HG03097 (cell line): Measurements from ENCODE around the gene HNRNPL.
"Not testable (repeated sequence)": the region's sequence is repeated elsewhere in the genome, so short reads cannot be mapped to it uniquely, and the experiment has no call there.

Experiments
- ATAC-seq: cut with Tn5 transposase; IDR thresholded peaks from one replicate; pipeline ENCODE4 v1.9.1; 2021; ENCODE audit not compliant: unreplicated experiment, low FRiP score

Gene HNRNPL

DNA sequence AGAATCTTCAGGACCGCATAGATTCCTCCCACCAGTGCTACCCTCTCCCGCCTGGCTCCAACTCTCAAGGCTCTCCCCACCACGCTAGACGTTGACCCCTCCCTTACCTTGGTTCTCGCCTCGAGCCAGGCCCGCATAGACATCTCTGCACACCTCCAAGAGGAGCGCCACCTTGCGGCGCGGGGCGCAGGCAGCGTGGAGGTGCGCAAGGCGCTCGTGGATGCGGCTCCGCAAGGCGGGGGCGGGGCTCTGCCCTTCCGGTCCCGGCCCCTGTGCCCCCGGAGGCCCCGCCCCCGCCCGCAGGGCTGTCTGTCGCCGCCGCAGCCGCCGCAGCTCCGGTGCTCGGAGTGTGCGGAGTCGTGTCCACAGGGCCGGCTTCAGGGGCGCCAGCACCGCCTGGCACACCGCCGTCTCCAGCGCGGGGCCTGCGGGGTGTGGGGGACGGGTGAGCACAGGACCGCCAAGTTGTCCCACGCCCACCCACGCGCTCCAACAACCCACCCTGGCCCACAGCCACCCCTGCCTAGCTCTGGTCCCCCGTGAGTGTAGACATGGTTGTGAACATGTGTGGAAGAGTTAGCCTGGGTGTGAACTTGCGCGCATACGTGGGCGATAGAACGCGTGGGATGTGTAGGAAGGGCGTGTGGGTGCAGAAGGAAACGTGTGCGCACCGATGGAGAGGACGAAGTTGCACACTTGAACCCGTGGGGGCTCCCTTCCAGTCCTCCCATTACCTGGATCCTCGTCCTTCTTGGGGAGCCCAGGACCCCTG, 20.2 kb upstream of the HNRNPL start:
- peak; percentile 56 for ATAC-seq

DNA sequence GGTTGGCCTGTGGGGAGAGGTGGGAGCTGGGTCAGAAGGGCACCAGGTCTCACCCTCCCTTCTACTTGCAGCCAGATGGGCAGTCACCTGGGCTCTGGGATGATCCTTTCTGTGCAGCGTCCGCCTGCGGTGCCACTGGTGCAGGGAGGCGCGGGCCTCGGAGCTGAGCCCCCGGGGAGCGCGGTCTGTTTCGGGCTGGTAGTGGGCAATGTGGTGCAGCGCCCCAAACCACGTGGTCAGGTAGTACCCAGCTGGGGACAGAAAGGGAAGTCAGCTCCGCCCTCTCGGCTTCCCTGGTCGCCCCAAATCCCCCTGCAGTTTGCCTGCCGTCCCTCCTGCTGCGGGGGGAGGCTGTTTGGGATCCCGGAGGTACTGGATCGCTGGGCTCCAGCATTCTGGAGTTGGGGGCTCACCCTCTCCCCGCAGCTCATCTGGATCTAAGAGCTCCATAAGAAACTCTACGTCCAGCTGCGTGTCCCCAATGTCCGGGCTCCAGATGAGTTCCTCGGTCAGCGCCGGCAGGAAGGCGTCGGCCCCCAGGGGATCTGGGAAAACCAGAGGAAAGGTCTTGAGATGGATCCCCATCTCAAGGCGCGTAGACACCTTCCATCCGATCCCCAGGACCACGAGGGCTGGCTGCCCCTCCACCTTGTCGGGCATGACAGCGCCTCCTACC, 19.5 kb upstream of the HNRNPL start:
- ATAC-seq = peak; percentile 15

DNA sequence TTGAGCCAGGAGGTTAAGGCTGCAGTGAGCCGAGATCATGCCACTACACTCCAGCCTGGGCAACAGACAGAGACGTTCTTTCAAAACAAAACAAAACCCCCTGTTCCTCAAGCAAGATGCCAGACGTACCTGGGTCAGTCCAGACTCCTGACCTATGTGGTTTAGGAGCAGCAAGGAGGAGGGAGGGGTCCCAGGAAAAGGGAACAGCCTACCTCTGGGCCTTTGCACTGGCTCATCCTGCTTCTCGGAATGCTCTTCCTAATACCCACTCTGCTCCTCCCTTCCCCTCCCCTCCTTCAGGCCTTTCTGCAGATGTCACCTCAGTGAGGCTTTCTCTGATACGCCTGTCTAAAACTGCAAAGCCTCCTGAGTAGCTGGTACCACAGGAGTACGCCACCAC, 18.8 kb upstream of the HNRNPL start:
- no peak for ATAC-seq

DNA sequence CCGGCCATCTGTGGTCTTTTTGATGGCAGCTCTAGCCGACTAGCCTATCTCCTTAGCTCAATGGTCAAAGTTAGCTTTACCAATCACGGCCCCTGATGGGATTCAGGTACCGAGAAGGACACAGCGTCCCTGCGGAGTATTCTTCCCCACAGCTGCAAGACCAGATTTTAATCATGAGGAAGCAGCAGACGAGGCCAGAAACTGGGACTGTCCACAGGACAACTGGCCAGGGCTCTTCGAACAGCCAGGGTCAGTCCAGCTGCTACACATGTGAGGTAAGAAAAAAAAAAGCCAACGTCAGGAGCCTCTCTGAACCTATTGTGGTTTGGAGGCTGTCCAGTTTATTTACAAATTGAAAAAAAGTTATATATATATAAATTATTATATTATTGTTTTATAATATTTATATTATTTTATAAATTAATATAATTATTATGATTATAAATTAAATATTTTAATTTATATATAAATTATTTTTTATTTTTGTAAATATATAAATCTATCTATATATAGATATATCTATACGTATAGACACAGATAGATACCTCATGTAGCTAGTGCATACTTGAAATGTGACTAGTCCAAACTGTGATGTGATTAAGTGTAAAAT, 17.5 kb upstream of the HNRNPL start:
- ATAC-seq = no peak

DNA sequence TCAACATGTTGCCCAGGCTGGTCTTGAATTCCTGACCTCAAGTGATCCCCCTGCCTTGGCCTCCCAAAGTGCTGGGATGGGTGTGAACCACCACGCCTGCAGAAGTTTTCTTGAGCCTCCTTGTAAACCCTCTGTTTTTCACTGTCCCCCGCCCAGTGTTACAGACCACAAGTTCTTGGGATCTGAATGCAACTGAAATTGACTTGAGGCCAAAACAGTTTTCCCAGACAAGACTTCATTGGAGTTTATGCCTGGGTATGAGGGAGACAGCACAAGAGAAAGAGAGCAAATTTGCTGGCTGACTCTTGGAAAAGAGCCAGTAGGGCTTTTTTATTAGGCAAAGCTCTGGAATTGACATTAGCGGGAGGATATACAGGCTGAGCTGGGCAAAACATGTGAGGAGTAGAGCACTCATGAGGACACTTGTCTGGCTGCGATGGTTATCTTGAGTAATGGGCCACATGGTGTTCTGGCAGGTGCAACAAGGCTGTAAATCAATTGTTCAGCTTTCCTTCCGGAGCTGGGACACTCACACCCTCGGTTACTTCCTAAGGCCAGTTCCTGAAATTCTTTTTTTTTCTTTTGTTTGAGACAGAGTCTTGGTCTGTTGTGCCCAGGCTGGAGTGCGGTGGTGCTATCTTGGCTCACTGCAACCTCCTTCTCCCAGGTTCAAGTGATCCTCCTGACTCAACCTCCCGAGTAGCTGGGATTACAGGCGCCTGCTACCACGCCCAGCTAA, 12.7 kb upstream of the HNRNPL start:
- ATAC-seq = no peak

DNA sequence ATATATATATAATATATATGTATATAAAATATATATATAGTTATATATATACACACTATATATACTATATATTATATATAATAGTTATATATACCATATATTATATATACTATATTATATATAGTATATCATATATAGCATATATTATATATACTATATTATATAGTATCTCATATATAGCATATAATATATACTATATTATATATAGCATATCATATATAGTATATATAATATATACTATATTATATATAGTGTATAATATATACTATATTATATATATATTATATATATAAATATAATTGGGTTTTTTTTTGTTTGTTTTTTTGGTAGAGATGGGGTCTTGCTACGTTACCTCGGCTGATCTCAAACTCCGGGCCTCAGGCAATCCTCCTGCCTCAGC, 11.6 kb upstream of the HNRNPL start:
- no peak for ATAC-seq

DNA sequence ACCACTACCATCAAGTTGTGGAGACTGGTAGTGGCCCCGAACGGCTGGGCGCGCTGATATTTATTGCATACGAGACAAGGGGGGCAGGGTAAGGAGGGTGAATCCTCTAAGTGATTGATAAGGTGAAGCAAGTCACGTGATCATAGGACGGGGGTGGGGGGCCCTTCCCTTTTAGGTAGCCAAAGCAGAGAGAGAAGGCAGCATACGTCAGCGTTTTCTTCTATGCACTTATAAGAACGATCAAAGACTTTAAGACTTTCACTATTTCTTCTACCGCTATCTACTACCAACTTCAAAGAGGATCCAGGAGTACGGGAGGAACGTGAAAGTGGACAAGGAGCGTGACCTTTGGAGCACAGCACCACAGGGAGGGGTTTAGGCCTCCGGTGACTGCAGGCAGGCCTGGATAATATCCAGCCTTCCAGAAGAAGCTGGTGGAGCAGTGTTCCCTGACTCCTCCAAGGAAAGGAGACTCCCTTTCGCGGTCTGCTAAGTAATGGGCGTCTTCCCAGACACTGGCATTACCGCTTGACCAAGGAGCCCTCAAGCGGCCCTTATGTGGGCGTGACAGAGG, 9.9 kb upstream of the HNRNPL start:
- not testable (repeated sequence) for ATAC-seq

DNA sequence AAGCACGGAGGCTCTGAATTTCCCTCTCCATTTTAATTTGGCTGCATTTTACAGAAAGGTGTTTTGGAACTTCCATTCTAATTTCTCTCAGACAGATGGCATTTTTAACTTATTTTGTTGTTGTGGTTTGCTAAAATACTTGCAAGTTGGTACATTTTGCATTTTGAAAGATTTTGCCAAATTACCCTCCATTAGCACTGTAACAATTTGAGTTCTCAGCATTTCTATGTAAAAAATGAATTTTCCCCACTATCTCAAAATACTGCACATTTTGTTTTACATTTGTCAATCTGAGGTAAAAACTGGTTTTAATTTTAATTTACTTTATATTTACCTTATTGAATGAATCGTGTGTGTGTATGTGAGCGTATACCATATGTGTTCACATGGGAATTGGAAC, 7.0 kb upstream of the HNRNPL start:
- no peak for ATAC-seq

DNA sequence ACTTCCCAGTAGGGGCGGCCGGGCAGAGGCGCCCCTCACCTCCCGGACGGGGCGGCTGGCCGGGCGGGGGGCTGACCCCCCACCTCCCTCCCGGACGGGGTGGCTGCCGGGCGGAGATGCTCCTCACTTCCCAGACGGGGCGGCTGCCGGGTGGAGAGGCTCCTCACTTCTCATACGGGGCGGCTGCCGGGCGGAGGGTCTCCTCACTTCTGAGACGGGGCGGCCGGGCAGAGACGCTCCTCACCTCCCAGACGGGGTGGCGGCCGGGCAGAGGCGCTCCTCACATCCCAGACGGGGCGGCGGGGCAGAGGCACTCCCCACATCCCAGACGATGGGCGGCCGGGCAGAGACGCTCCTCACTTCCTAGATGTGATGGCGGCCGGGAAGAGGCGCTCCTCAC, 6.0 kb upstream of the HNRNPL start:
- ATAC-seq = not testable (repeated sequence)

DNA sequence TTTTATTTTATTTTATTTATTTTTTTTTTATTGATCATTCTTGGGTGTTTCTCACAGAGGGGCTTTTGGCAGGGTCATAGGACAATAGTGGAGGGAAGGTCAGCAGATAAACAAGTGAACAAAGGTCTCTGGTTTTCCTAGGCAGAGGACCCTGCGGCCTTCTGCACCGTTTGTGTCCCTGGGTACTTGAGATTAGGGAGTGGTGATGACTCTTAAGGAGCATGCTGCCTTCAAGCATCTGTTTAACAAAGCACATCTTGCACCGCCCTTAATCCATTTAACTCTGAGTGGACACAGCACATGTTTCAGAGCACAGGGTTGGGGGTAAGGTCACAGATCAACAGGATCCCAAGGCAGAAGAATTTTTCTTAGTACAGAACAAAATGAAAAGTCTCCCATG, 5.2 kb upstream of the HNRNPL start:
- ATAC-seq = not testable (repeated sequence)

DNA sequence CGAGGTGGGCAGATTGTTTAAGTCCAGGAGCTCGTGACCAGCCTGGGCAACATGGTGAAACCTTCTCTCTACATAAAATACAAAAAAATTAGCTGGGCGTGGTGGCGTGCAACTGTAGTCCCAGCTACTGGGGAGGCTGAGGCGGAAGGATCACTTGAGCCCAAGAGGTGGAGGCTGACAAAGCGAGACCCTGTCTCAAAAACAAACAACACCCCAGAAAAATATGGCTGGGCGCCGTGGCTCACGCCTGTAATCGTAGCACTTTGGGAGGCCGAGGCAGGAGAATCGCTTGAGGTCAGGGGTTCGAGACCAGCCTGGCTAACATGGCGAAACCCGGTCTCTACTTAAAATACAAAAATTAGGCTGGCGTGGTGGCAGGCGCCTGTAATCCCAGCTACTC, 3.4 kb upstream of the HNRNPL start:
- ATAC-seq = no peak

DNA sequence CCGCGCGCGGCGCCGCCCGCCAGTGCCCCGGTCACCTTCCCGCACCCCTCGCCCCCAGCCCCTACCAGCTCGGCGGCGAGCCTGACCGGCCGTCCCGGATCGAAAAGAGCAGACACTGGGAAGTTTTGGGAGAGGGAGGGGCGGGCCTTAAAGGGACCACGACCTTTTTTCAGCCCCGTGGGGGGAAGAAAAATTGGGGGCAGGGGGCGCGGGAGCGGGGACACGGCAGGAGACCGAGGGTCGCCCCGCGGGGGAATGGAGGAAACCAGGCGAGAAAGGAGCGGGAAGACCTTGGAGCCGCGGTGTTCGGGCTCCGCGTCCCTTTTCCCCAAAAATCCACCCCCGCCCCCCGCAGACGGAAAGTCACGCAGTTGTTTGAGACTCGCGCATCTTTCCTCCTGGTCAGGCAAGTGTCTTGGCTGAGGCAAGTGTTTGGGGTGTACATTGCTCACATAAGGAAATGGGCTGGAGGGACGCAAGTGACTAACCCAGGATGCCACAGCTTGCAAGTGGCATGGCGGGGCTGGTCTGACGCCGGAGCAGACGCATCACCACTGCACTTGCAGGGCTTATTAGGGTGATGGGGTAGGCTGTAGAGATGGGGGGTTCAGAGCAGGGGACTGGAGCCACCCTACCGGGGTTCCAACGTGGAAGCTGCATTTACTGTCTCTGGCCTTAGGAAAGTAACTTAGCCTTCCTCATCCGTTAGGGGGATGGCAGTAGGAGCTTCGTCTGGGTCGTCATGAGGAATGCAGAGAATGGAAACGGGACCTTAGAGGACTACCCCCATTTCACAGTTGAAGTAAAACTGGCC, 2.7 kb upstream of the HNRNPL start:
- ATAC-seq = no peak

DNA sequence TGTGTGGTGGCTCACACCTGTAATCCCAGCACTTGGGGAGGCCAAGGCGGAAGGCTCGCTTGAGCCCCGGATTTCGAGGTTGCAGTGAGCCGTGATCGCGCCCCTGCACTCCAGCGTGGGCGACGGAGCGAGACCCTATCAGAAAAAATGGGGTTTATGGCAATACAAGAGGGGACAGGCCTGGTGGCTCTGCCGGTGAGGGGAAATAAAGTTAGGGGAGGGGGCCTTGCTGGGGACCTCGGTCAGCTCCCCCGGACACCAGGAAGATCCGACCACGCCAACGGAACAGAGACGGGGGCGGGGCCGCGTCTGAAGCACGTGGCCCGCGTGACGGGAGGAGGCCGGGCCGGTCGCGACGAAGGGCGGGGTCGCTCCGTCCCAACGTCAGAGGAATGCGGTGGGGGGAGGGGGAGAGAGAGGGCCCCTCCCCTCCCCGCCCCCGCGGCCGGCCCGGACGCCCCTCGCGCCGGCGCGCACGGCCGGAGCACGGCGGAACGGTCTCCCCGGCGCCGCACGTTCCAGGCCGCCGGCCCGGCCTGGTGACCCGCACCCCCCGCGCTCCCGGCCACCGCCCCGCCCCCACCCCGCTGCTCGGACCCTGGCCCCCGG, 1.9 kb upstream of the HNRNPL start:
- ATAC-seq = peak; percentile 16

DNA sequence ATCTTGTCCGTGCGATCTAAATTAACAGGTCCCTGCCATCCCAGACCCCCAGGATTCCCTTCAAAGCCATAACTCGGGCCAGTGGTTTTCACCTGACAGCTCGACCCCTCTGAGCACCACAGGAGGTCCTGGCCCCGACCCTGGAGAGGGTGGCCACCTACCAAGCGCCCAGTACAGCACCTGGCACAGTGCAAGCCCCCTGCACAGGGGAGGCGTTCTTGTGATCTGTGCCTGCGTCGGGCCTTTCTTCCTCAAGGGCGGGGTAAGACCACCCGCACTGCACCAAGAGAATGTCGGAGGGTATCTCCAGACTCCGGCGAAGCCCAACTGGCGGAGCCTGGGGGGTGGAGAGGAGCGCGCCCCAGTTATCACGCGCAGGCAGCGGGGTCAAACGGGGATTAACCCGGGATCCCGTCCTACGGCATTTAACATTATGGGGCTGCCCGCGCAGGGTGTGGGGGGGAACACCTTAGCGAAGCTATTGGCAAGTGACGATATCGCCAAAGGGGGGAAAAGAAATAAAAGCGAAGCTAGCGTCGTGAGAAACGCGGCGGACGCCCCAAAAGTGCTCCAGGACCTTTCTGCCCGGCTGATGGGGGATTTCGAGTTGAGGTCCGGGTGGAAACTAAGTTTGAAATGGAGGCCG, 1.3 kb upstream of the HNRNPL start:
- no peak for ATAC-seq

DNA sequence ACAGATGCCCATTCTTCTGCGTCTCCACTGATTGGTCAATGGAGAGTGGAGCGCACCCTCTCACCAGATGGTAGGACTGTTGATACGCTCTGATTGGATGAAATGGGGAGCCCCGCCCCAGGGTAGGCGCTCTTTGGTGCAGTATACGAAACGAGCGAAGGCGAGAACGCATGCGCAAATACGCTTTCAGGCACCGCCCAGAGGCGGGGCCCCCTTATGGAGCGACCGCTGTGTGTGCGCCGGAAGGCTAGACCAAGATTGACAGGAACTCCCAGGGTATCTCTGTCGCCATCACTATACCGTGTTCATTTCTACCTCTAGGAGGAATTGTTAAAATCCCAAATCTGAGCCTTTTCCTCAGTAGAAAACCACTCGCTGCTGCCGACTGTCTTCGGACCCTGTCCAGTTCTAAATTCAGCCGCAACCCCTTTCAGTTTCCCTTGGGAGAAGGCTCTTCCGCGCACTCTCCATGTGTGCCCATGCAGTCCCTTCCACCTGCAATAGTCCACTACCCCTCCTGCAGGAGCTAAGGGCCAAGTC, 720 bp upstream of the HNRNPL start:
- peak; percentile 64 for ATAC-seq

DNA sequence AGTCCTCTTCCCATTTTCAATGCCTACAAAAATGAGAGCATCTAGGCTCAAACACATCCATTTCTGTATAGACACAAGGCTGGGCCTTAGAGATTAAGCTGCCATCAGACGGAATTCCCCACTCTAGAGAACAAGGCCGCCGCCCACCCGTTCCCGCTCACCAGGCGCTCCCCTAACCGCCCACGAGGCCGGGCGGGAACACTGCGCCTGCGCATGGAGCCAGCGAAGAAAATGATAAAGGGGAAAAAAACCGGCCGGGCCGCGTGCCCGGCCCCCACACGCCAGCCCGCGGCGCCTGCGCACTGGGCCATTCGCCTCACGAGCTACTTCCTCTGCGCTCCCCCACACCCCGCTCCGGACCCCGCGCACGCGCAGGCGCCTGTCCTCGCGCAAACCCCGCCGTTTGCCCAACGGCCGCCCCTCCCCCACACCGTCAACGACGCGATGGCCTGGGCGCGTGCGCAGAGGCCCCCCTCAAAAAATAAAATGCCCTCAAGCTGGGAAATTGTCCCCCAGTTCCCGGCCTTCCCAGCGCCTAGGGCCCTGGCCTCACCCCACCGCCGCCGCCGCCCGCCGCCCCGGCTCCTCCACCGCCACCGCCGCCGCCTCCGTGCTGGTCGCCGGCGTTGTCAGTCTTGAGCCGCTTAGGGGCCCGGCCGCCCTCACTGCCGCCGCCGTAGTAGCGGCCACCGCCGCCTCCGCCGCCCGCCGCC, 483 bp downstream of the HNRNPL start:
- ATAC-seq = peak; percentile 18

DNA sequence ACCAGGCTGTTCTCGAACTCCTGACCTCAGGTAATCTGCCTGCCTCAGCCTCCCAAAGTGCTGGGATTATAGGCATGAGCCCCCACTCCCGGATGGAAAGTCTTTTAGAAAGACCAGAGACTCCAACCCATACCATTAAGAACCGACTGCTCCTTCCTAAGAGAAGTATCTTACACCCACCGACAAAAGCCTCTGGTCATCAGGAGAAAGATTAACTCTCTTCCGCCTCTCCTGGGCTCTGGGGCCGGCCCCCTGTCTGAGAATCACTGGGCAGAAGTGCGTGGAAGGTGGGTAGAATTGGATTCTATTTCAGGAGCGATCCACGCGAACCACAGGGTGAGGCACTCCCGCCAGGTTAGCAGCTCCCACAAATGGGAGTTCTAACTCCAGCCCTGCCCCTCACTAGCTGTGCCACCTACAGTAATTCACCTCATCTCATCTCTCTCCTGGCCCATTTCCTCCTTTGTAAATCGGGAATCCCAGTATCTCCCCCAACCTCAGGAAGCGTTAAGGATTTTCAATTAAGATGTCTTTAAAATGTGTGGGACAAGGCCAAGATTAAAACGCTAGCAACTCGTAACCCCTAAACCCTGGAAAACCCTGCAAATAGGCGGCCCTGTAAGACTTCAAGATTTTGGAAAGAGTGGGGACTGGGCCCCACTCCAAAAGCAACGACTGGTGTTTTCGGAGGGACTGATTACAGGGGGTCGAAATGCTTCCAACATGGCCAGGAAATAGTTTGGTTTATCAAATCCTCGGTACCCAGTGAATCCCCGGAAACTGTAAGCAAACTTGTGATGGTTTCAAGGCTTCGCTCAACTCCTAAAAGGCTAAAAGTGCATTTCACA, 1.3 kb downstream of the HNRNPL start:
- ATAC-seq = no peak
